Stimulated activated CD4-positive, alpha-beta T cell treated with anti-CD3 and anti-CD28 coated beads, Interleukin-4, amount 100 ng/mL, for 1 hour (primary cell): ENCODE measurements around the gene SLC1A1.

Source experiments
- DNase-seq: peaks from one replicate; pipeline ENCODE4 v3.0.0-alpha.2; 2020

SLC1A1 gene

GRCh38 chr9:4547016-4547415 lies 56.7 kb downstream of the SLC1A1 start:
- no peak for DNase-seq

GRCh38 chr9:4548811-4549725 lies 58.8 kb downstream of the SLC1A1 start:
- no peak for DNase-seq

- no peak for DNase-seq
Observed at GRCh38 chr9:4549751-4550295, 59.6 kb downstream of the SLC1A1 start.

GRCh38 chr9:4550777-4551484 lies 60.7 kb downstream of the SLC1A1 start:
- DNase-seq, result no peak

- no peak for DNase-seq
Observed at GRCh38 chr9:4553951-4554381, 63.7 kb downstream of the SLC1A1 start.

- DNase-seq, result no peak
Observed at GRCh38 chr9:4555236-4555635, 65.0 kb downstream of the SLC1A1 start.

GRCh38 chr9:4558371-4558998 lies 68.2 kb downstream of the SLC1A1 start:
- no peak for DNase-seq

- DNase-seq, result no peak
Observed at GRCh38 chr9:4559261-4560182, 69.3 kb downstream of the SLC1A1 start.

- DNase-seq, result no peak
Observed at GRCh38 chr9:4563105-4563504, 72.8 kb downstream of the SLC1A1 start.

- no peak for DNase-seq
Observed at GRCh38 chr9:4566806-4567205, 76.5 kb downstream of the SLC1A1 start.

- no peak for DNase-seq
Observed at GRCh38 chr9:4567601-4568000, 77.3 kb downstream of the SLC1A1 start.

GRCh38 chr9:4569101-4569500 lies 78.8 kb downstream of the SLC1A1 start:
- DNase-seq, result no peak

- DNase-seq, result no peak
Observed at GRCh38 chr9:4572184-4572826, 82.0 kb downstream of the SLC1A1 start.

GRCh38 chr9:4573176-4573575 lies 82.9 kb downstream of the SLC1A1 start:
- DNase-seq, result no peak

GRCh38 chr9:4573634-4574389 lies 83.5 kb downstream of the SLC1A1 start:
- no peak for DNase-seq

GRCh38 chr9:4574657-4575243 lies 84.5 kb downstream of the SLC1A1 start:
- no peak for DNase-seq

GRCh38 chr9:4575997-4576396 lies 85.7 kb downstream of the SLC1A1 start:
- no peak for DNase-seq

GRCh38 chr9:4576448-4576847 lies 86.2 kb downstream of the SLC1A1 start:
- DNase-seq, result no peak

GRCh38 chr9:4579001-4579400 lies 88.7 kb downstream of the SLC1A1 start:
- DNase-seq, result no peak

- DNase-seq, result no peak
Observed at GRCh38 chr9:4581035-4581760, 90.9 kb downstream of the SLC1A1 start.
